Body of pancreas (tissue), 4 donors: Measurements from ENCODE around the gene ESYT2.

Source experiments
- POLR2A ChIP-seq, 3 donors: fragments of 450-650 bp; IDR thresholded peaks; one replicate each; pipeline ENCODE4 v1.6.1; 2016; ENCODE audit warnings: antibody characterized with exemption in 3 of 3, mild to moderate bottlenecking in 2 of 3
- TF ChIP-seq, protein P1 (sequence below), 7 experiments: fragments of 450-650 bp in 4 of 7; fragments of 200-600 bp in 3 of 7; sonication (generic) in 3 of 7; IDR thresholded peaks; one replicate each; pipeline ENCODE4 v1.5.1; 2016 to 2019; ENCODE audit warnings: antibody characterized with exemption in 7 of 7

DNA sequence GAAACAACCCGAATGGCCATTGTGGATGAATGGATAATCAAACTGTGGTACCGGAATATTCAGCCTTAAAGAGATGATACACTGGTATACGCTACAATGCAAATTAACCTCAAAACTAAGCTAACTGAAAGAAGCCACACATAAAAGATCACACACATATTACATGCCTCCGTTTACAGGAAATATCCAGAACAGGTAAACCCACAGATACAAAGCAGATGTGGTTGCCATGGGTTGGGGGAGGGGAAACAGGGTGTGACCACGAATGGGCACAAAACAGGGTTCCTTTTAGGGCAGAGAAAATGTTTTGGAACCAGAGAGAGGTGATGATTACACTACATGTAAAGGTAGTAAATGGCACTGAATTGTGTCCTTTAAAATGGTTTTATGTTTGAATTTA, 16.6 kb downstream of the ESYT2 start:
- TF ChIP-seq, protein P1, sequence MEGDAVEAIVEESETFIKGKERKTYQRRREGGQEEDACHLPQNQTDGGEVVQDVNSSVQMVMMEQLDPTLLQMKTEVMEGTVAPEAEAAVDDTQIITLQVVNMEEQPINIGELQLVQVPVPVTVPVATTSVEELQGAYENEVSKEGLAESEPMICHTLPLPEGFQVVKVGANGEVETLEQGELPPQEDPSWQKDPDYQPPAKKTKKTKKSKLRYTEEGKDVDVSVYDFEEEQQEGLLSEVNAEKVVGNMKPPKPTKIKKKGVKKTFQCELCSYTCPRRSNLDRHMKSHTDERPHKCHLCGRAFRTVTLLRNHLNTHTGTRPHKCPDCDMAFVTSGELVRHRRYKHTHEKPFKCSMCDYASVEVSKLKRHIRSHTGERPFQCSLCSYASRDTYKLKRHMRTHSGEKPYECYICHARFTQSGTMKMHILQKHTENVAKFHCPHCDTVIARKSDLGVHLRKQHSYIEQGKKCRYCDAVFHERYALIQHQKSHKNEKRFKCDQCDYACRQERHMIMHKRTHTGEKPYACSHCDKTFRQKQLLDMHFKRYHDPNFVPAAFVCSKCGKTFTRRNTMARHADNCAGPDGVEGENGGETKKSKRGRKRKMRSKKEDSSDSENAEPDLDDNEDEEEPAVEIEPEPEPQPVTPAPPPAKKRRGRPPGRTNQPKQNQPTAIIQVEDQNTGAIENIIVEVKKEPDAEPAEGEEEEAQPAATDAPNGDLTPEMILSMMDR (IDR thresholded peaks at IDR 0.05): no peak
- no peak for TF ChIP-seq POLR2A (IDR thresholded peaks at IDR 0.05)
